Erythroblast (primary cell): ENCODE measurements around the gene SLFN14.

Experiments
- GATA1 ChIP-seq: IDR thresholded peaks from 2 replicates; pipeline ENCODE4 v1.6.1; 2011; ENCODE audit warnings: low read depth, mild to moderate bottlenecking, control low read depth, low read length, moderate library complexity
- POLR2A ChIP-seq: IDR thresholded peaks from 2 replicates; pipeline ENCODE4 v1.6.1; 2011; ENCODE audit warnings: mild to moderate bottlenecking, low read length

DNA sequence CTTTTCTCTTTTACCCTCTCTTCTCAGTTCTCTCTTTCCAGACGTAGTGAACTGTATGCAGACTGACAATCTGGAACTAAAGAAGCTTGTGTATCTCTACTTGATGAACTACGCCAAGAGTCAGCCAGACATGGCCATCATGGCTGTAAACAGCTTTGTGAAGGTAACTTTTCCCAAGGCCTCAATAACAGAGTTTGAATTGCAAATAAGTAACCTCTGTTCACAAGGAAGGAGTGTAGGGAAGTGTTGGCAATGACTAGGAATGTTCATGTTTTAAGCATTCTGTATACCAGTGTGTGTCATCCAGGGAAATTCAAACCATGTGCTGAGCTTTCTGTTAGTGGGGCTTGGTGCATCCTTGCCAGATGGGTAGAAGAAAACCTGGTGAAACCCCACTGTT, 45.1 kb upstream of the SLFN14 start:
- TF ChIP-seq POLR2A = no peak
- no peak for TF ChIP-seq GATA1
